DMS79 treated with DMSO at 0.1 percent for 48 hours (cell line): ENCODE data around the gene FAM227B.
"Not testable (repeated sequence)": the region's sequence is repeated elsewhere in the genome, so short reads cannot be mapped to it uniquely, and the experiment has no call there.

Source experiments
- DNase-seq: peaks from one replicate; lab custom pipeline; 2025; lab: John Stamatoyannopoulos, UW

FAM227B gene

GRCh38 chr15:49372366-49372765 lies 248.3 kb downstream of the FAM227B start:
- no peak for DNase-seq

- no peak for DNase-seq
Observed at GRCh38 chr15:49370782-49371181, 249.8 kb downstream of the FAM227B start.

GRCh38 chr15:49366496-49366895 lies 254.1 kb downstream of the FAM227B start:
- DNase-seq, result no peak

- DNase-seq, result no peak
Observed at GRCh38 chr15:49361370-49361769, 259.2 kb downstream of the FAM227B start.

GRCh38 chr15:49354439-49354838 lies 266.2 kb downstream of the FAM227B start:
- DNase-seq, result not testable (repeated sequence)

GRCh38 chr15:49343546-49343945 lies 277.1 kb downstream of the FAM227B start:
- no peak for DNase-seq

- DNase-seq, result no peak
Observed at GRCh38 chr15:49339656-49340055, 281.0 kb downstream of the FAM227B start.

- no peak for DNase-seq
Observed at GRCh38 chr15:49331951-49332350, 288.7 kb downstream of the FAM227B start.

GRCh38 chr15:49331442-49331841 lies 289.2 kb downstream of the FAM227B start:
- no peak for DNase-seq

- no peak for DNase-seq
Observed at GRCh38 chr15:49330166-49330565, 290.5 kb downstream of the FAM227B start.

- no peak for DNase-seq
Observed at GRCh38 chr15:49328941-49329340, 291.7 kb downstream of the FAM227B start.

- DNase-seq, result no peak
Observed at GRCh38 chr15:49327927-49328326, 292.7 kb downstream of the FAM227B start.

GRCh38 chr15:49323207-49323606 lies 297.4 kb downstream of the FAM227B start:
- no peak for DNase-seq

- no peak for DNase-seq
Observed at GRCh38 chr15:49320351-49320750, 300.3 kb downstream of the FAM227B start.

GRCh38 chr15:49315391-49315823 lies 305.2 kb downstream of the FAM227B start:
- DNase-seq, result no peak

GRCh38 chr15:49314716-49315115 lies 305.9 kb downstream of the FAM227B start:
- DNase-seq, result no peak

- DNase-seq, result no peak
Observed at GRCh38 chr15:49313650-49314049, 307.0 kb downstream of the FAM227B start.

- no peak for DNase-seq
Observed at GRCh38 chr15:49309889-49310288, 310.7 kb downstream of the FAM227B start.

- DNase-seq, result no peak
Observed at GRCh38 chr15:49308686-49309085, 311.9 kb downstream of the FAM227B start.

GRCh38 chr15:49306551-49306950 lies 314.1 kb downstream of the FAM227B start:
- DNase-seq, result no peak

- no peak for DNase-seq
Observed at GRCh38 chr15:49303003-49303402, 317.6 kb downstream of the FAM227B start.

- DNase-seq, result no peak
Observed at GRCh38 chr15:49301562-49301961, 319.1 kb downstream of the FAM227B start.

- no peak for DNase-seq
Observed at GRCh38 chr15:49300856-49301255, 319.8 kb downstream of the FAM227B start.

GRCh38 chr15:49297584-49297983 lies 323.0 kb downstream of the FAM227B start:
- no peak for DNase-seq

- no peak for DNase-seq
Observed at GRCh38 chr15:49296258-49296657, 324.4 kb downstream of the FAM227B start.
